HUES6 (cell line): ENCODE measurements around the gene WDR48.

ENCODE experiments used
- H3K27ac ChIP-seq: 2 replicates; pipeline ENCODE4 v1.7.0; 2013; ENCODE audit warnings: low read depth, mild to moderate bottlenecking, low read length, inconsistent platforms
- H3K27me3 ChIP-seq: 2 replicates; pipeline ENCODE4 v1.6.1; 2013; ENCODE audit warnings: low read length; ENCODE audit not compliant: control insufficient read depth, insufficient read depth
- H3K36me3 ChIP-seq: 2 replicates; pipeline ENCODE4 v1.6.1; 2013; ENCODE audit warnings: low read length; ENCODE audit not compliant: control insufficient read depth, insufficient read depth
- H3K4me1 ChIP-seq: 2 replicates; pipeline ENCODE4 v1.6.1; 2013; ENCODE audit warnings: low read length; ENCODE audit not compliant: control insufficient read depth, insufficient read depth
- H3K4me3 ChIP-seq: 2 replicates; pipeline ENCODE4 v1.5.1; 2013; ENCODE audit warnings: low read depth, low read length
- H3K9ac ChIP-seq: one replicate; pipeline ENCODE4 v1.6.1; 2013; ENCODE audit warnings: mild to moderate bottlenecking, low read length
- H3K9me3 ChIP-seq: 2 replicates; pipeline ENCODE4 v1.6.1; 2013; ENCODE audit warnings: low read depth, low read length; ENCODE audit not compliant: control insufficient read depth, insufficient read depth

The WDR48 gene

DNA sequence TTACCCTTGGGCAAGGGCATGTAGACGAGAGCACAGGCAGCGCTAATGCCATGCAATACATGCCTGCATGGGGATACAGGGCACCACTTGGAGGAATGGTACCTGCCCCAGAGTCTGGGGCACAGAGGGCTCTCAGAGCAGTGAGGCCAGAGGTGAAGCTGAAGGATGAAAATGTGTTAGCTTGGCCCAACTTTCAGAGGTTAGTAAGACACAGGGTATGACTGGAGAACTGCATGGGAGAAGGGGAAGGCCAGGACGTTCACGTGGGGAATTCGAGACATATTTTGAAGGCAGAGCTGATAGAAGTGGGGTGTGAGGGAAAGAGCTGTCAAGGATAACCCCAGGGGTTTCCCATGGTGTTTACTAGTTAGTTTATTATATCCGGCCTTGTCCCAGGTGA, 82.0 kb downstream of the WDR48 start:
- Histone ChIP-seq H3K4me1 (no peaks in the 10 kb centered on the region), H3K9ac (no peak overlapping the region), H3K36me3 (no peaks in the 10 kb centered on the region), H3K4me3 (no peak overlapping the region), H3K9me3 (no peaks in the 10 kb centered on the region), H3K27ac (no peak overlapping the region), H3K27me3 (no peaks in the 10 kb centered on the region)

GRCh38 chr3:39134305-39134704, 82.5 kb downstream of the WDR48 start:
- H3K27ac ChIP-seq = no peak overlapping the region
- H3K27me3 ChIP-seq = no peaks in the 10 kb centered on the region
- no peaks in the 10 kb centered on the region for H3K36me3 ChIP-seq
- no peaks in the 10 kb centered on the region for H3K9me3 ChIP-seq
- H3K4me1 ChIP-seq = no peaks in the 10 kb centered on the region
- H3K4me3 ChIP-seq = no peak overlapping the region
- H3K9ac ChIP-seq = no peak overlapping the region

GRCh38 chr3:39135170-39135805, 83.5 kb downstream of the WDR48 start:
- H3K27ac ChIP-seq = no peak overlapping the region
- H3K4me1 ChIP-seq = no peaks in the 10 kb centered on the region
- peaks cover 4% of the 10 kb centered on the region; the same call in 1 of the 2 replicates for H3K36me3 ChIP-seq
- H3K9me3 ChIP-seq = no peaks in the 10 kb centered on the region
- H3K27me3 ChIP-seq = no peaks in the 10 kb centered on the region
- H3K9ac ChIP-seq = no peak overlapping the region
- no peak overlapping the region for H3K4me3 ChIP-seq

- no peaks in the 10 kb centered on the region for H3K4me1 ChIP-seq
- H3K4me3 ChIP-seq = no peak overlapping the region
- H3K9me3 ChIP-seq = no peaks in the 10 kb centered on the region
- no peak overlapping the region for H3K9ac ChIP-seq
- peaks cover 16% of the 10 kb centered on the region; the same call in 1 of the 2 replicates for H3K36me3 ChIP-seq
- no peak overlapping the region for H3K27ac ChIP-seq
- H3K27me3 ChIP-seq = no peaks in the 10 kb centered on the region
Observed at GRCh38 chr3:39136533-39137434, 85.0 kb downstream of the WDR48 start.

DNA sequence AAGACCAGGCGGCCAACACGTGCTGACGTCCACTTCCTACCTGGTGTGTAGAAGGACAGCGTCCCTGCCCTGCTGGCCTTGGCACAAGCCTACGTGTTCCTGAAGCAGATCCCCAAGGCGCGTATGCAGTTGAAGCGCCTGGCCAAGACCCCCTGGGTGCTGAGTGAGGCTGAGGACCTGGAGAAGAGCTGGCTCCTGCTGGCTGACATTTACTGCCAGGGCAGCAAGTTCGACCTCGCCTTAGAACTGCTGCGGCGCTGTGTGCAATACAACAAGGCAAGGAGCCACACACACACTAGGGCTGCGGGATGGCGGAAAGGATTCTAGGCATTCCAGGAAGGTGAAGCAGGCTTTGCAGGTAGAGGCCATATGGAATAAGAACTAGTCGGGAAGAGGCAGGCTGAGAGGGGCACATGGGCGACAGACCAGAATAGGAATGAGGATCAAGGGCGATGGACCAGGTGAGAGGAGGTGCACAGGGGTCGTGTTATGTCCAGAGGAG, 85.7 kb downstream of the WDR48 start:
- Histone ChIP-seq H3K36me3 (peaks cover 23% of the 10 kb centered on the region; the same call in 1 of the 2 replicates), H3K4me1 (no peaks in the 10 kb centered on the region), H3K27me3 (no peaks in the 10 kb centered on the region), H3K9ac (no peak overlapping the region), H3K4me3 (no peak overlapping the region), H3K27ac (no peak overlapping the region), H3K9me3 (no peaks in the 10 kb centered on the region)

DNA sequence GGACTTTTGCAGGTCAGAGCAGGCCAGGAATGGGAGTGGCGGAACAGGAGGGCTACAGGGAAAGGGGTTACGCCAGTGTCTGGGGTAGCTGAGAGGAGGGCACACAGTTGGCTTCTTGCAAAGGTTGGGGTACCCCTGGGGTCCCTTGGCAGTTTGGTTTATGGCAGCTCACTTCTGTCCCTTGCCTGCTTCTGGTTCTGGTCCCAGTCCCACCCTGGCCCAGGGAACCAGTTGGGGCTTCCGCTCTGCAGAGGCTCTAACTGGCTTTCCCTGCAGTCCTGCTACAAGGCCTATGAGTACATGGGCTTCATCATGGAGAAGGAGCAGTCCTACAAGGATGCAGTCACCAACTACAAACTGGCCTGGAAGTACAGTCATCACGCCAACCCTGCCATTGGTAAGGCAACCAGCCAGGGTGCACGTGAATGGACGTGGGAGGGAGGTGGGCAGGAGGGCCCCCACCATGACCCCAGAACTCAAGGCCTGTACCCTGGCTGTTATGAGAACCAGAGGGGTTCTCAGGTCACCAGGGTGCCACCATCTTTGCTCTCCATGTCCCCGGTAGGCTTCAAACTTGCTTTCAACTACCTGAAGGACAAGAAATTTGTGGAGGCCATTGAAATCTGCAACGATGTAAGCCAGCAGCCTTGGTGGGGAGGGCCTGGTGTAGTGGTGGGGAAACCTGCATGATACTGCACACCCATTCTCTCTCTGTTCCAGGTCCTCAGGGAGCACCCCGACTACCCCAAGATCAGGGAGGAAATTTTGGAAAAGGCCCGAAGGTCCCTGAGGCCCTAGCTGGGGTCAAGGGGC, 86.4 kb downstream of the WDR48 start:
- Histone ChIP-seq H3K36me3 (peaks cover 30% of the 10 kb centered on the region), H3K4me1 (no peaks in the 10 kb centered on the region), H3K9me3 (no peaks in the 10 kb centered on the region), H3K4me3 (no peak overlapping the region), H3K27me3 (no peaks in the 10 kb centered on the region), H3K9ac (no peak overlapping the region), H3K27ac (no peak overlapping the region)

DNA sequence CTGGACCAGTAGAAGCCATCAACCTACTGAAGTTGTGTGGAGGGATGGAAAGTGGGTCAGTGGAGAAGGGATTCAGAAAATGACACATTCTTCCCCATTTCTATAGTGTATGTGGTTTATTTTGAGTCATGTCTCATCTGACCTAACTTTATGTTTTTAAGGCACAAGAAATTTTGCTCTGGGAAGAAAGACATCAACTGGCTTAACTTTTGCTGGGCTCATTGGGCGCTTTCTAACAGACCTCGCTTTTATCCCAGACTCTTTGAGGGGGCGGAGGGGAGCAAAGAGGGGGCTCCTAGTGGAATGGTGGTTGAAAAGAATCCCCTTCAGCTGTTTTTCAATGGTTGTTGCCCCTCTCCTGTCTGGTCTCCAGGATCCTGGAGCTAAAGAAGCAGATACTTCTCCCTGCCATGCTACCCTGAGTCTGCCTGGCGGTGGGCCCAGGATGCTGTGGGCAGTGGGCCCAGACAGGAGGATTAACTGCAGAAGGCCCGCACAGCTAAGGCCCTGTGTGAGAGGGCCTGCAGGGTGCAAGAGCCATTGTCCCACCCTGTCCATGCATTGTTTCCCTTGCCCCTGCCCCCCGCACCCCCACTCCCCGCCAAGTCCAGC, 87.1 kb downstream of the WDR48 start:
- no peaks in the 10 kb centered on the region for H3K9me3 ChIP-seq
- H3K9ac ChIP-seq = no peak overlapping the region
- no peaks in the 10 kb centered on the region for H3K4me1 ChIP-seq
- peaks cover 37% of the 10 kb centered on the region for H3K36me3 ChIP-seq
- no peak overlapping the region for H3K27ac ChIP-seq
- no peak overlapping the region for H3K4me3 ChIP-seq
- no peaks in the 10 kb centered on the region for H3K27me3 ChIP-seq

GRCh38 chr3:39139442-39139841, 87.6 kb downstream of the WDR48 start:
- H3K36me3 ChIP-seq = peaks cover 42% of the 10 kb centered on the region
- no peaks in the 10 kb centered on the region for H3K4me1 ChIP-seq
- H3K4me3 ChIP-seq = no peak overlapping the region
- H3K9ac ChIP-seq = no peak overlapping the region
- H3K9me3 ChIP-seq = no peaks in the 10 kb centered on the region
- no peaks in the 10 kb centered on the region for H3K27me3 ChIP-seq
- H3K27ac ChIP-seq = no peak overlapping the region

- Histone ChIP-seq H3K27me3 (no peaks in the 10 kb centered on the region), H3K9ac (no peak overlapping the region), H3K36me3 (peaks cover 52% of the 10 kb centered on the region), H3K27ac (no peak overlapping the region), H3K9me3 (no peaks in the 10 kb centered on the region), H3K4me3 (no peak overlapping the region), H3K4me1 (no peaks in the 10 kb centered on the region)
Observed at GRCh38 chr3:39140341-39140971, 88.6 kb downstream of the WDR48 start.
